Fibroblast of pulmonary artery (primary cell): ENCODE results near the gene MRPL43.
"Not testable (repeated sequence)": the region's sequence is repeated elsewhere in the genome, so short reads cannot be mapped to it uniquely, and the experiment has no call there.

Experiments
- DNase-seq: peaks from one replicate; pipeline ENCODE4 v3.0.0-alpha.2; 2010; ENCODE audit warnings: low read depth
- H3K4me3 ChIP-seq: replicated peaks from 2 replicates; pipeline ENCODE4 v1.5.1; 2011; ENCODE audit warnings: low read depth, mild to moderate bottlenecking, control low read depth, low read length, moderate library complexity
- TF ChIP-seq, protein P1 (sequence below): IDR thresholded peaks from 2 replicates; pipeline ENCODE4 v1.5.1; 2011; ENCODE audit warnings: mild to moderate bottlenecking, control low read depth, low read length, inconsistent platforms; ENCODE audit errors: missing control alignments

Gene MRPL43

DNA sequence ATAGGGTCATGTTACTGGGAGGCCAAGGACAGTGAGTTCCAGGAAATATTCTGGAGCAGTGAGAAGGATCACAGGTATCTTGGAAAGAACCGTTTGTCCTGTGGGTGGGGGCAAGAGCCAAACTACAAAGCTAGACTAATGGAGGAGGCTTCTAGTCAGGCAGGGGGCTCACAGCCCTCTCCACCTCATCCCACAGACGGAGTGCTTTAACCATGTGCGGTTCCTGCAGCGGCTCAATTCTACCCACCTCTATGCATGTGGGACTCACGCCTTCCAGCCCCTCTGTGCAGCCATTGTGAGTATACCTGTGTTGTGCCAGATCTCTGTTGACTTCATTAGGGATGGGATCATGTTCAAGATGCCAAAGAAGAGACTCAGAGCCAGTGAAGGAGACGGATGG lies 9.9 kb downstream of the MRPL43 start:
- TF ChIP-seq, protein P1, sequence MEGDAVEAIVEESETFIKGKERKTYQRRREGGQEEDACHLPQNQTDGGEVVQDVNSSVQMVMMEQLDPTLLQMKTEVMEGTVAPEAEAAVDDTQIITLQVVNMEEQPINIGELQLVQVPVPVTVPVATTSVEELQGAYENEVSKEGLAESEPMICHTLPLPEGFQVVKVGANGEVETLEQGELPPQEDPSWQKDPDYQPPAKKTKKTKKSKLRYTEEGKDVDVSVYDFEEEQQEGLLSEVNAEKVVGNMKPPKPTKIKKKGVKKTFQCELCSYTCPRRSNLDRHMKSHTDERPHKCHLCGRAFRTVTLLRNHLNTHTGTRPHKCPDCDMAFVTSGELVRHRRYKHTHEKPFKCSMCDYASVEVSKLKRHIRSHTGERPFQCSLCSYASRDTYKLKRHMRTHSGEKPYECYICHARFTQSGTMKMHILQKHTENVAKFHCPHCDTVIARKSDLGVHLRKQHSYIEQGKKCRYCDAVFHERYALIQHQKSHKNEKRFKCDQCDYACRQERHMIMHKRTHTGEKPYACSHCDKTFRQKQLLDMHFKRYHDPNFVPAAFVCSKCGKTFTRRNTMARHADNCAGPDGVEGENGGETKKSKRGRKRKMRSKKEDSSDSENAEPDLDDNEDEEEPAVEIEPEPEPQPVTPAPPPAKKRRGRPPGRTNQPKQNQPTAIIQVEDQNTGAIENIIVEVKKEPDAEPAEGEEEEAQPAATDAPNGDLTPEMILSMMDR: no peak
- no peak overlapping the region for H3K4me3 ChIP-seq
- DNase-seq: no peak

DNA sequence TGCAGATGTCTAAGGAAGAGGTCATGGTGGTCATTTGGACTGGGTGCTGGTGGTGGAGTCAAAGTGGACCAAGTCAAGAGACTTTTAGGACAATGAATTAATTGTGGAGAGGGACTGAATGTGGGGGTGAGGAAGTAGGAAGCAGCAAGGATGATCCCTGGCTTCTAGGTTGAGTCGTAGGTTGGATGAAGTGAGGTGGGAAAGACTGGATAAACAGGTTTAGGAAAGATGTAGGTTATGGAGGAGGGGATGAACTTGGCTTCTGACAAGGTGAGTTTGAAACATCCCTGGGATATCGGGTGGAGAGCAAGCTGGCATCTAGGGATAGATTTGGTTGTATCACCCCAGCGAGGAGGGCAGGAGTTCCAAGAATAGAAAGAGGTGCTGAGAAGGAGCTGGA lies 10.4 kb downstream of the MRPL43 start:
- no peak overlapping the region for H3K4me3 ChIP-seq
- TF ChIP-seq, protein P1: no peak
- DNase-seq: no peak

DNA sequence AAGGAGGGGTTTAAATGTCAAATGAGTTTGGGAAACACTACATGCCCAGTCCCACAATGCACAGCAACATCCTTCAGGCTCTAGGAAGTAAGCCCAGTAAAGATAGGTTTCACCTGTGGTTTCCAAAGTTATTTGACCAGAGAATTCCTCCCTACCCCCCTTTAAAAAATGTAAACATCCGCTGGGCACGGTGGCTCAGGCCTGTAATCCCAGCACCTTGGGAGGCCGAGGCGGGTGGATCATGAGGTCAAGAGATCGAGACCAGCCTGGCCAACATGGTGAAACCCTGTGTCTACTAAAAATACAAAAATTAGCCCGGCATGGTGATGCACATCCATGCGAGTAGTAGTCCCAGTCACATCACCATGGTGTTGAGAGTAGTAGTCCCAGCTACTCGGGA lies 11.9 kb downstream of the MRPL43 start:
- DNase-seq, H3K4me3 ChIP-seq: not testable (repeated sequence)

DNA sequence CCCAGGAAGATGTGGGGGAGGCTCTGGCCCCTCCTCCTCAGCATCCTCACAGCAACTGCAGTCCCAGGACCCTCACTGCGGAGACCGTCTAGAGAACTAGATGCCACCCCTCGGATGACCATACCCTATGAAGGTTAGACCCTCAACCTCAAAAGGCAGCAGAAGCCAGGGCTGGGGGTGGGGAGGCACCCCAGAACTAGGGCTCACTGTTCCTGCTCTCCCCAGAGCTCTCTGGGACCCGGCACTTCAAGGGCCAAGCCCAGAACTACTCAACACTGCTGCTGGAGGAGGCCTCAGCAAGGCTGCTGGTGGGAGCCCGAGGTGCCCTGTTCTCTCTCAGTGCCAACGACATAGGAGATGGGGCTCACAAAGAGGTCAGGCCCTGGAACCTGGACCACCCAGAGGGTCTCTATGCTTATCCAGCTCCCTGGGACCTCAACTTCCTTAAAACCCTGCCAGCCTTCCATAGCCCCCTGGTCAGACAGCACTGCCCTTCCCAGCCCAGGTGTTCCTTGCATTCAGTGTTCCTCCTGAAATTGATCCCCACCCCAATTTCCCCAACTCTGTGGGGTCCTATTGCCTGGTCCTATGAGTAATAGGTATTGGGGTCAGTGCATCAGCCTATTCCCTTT lies 14.3 kb downstream of the MRPL43 start:
- DNase-seq: no peak
- no peak overlapping the region for H3K4me3 ChIP-seq
- TF ChIP-seq, protein P1: no peak

DNA sequence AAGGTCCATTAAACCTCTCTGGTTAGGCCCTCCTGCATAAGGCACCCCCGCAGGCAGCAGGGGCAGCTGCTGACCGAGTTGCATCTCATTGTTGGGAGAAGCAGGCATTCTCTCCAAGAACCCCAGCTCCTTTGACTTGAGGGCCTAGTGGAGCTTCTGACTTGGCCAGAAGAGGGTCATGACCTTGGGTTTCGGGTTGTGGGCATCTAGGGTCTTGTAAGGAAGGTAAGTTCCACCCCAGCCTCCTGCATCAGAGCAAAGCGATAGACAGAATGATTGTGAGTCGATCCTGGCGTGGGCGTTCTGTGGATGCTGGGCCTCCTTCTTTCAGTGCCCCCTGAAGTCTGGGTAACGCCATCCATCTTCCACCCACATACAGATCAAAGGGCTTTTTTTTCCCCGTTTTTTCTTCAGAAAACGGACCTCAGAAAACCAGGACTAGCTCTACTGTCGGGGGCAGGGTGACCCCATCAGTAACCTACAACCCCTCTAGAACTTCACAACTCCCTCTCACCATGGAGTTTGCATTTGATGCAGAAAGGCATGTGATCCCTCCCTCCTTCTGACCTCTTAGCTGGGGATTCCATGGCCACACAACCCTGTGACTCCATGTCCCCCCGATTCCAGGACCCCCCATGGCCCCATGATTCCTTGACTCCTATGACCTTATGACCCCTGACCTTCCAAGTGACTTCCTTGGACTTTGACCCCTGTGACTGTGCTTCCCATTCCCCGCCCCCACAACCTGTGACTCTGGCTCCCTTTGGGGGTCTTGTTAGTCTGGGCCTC lies 15.0 kb downstream of the MRPL43 start:
- no peak for DNase-seq
- no peak overlapping the region for H3K4me3 ChIP-seq
- TF ChIP-seq, protein P1: no peak

DNA sequence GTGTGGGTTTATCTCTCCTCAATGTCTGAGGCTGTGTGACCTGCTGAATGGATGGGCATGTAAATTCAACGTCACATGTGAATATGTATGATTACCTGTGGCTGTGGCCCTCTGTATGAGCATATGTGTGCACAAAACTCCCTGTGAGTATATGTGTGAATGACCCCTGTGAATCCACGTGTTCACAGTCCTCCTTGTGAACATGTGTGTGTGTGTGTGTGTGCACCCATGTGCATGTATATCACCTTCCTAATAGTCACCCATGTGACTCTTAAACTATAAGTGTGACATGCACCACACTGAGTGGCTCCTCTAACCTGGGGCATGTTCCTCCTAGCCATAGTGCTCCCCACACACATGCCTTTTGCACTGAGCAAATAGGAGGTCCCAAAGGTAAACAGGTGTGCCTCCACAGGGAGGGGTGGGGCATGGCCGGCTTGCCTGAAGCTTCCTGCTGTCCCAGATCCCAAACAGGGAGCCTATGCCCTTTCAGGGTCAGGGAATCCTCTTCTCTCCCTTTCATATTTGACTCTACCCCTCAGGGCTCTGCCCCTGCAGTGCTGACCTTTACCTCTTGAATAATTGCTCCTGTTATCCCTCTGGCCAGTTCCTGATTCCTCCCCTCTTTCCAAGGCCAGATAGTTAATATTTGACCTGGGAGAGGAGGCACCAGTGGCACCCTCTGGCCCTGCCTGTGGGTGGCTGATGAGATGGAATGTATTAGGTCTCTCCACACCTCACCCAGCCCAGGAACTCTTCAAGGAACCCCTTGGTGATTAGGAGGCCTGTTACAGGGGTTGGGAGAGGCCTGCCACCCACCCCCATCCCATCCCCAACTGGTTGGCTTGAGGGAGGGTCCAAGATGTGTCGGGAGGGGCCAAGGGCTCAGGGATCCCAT lies 16.1 kb downstream of the MRPL43 start:
- H3K4me3 ChIP-seq: no peak overlapping the region
- TF ChIP-seq, protein P1: no peak
- DNase-seq: no peak
